PFSK-1 (cell line): Measurements from ENCODE around the gene CACUL1.

Experiments
- REST ChIP-seq, 2 experiments: IDR thresholded peaks; 2 replicates each; pipeline versions ENCODE4 v1.6.1 to v1.8.0; 2011 to 2012; ENCODE audit warnings: low read depth in 2 of 2, low read length in 2 of 2, control low read depth in 1 of 2, inconsistent platforms in 1 of 2, mild to moderate bottlenecking in 1 of 2, moderate library complexity in 1 of 2; ENCODE audit not compliant: insufficient read depth in 1 of 2
- TAF1 ChIP-seq: IDR thresholded peaks from 2 replicates; pipeline ENCODE4 v1.6.1; 2012; ENCODE audit warnings: low read length, control low read depth, borderline replicate concordance; ENCODE audit not compliant: insufficient read depth

- TF ChIP-seq TAF1 (no peak), REST (IDR thresholded peaks at IDR 0.05; ENCODE audit: insufficient read depth in 1 of 2, low read depth in 2 of 2, low read length in 2 of 2) (no peak)
Observed at GRCh38 chr10:118672153-118672552, 82.6 kb downstream of the CACUL1 start.
